Natural killer cell (primary cell): ENCODE results near the gene RNF169. TPM values are rescaled to one million over a fixed set of nuclear protein-coding genes. Genes with fewer than 3 reads are reported as not detected.
"Not testable (repeated sequence)": the region's sequence is repeated elsewhere in the genome, so short reads cannot be mapped to it uniquely, and the experiment has no call there.

ENCODE experiments used
- ATAC-seq, 3 donors: fragments of 150-1000 bp in 2 of 3; fragments of 200-7000 bp in 1 of 3; cut with Tn5 transposase; 1 replicate in 1 of 3; 2 replicates in 2 of 3; pipeline ENCODE4 v1.10.0; 2021; ENCODE audit warnings: mild to moderate bottlenecking in 2 of 3, moderate library complexity in 2 of 3
- DNase-seq, 2 donors: peaks; one replicate each; pipeline versions ENCODE4 v3.0.0 to v3.0.0-alpha.2; 2013 to 2021; ENCODE audit warnings: mixed read lengths in 1 of 2
- H3K27ac ChIP-seq: one replicate; pipeline ENCODE4 v1.5.1; 2013; ENCODE audit warnings: mild to moderate bottlenecking, low read length
- H3K27me3 ChIP-seq: one replicate; pipeline ENCODE4 v1.6.1; 2013; ENCODE audit warnings: low read length; ENCODE audit not compliant: control insufficient read depth, insufficient read depth
- H3K36me3 ChIP-seq: one replicate; pipeline ENCODE4 v1.6.1; 2013; ENCODE audit warnings: low read length; ENCODE audit not compliant: control insufficient read depth, insufficient read depth
- H3K4me1 ChIP-seq: one replicate; pipeline ENCODE4 v1.6.1; 2013; ENCODE audit warnings: low read length; ENCODE audit not compliant: control insufficient read depth, insufficient read depth
- H3K4me3 ChIP-seq: one replicate; pipeline ENCODE4 v1.5.1; 2013; ENCODE audit warnings: low read length
- H3K9me3 ChIP-seq: one replicate; pipeline ENCODE4 v1.6.1; 2013; ENCODE audit warnings: low read length; ENCODE audit not compliant: control insufficient read depth, insufficient read depth
- H3K27ac Mint-ChIP-seq, 2 donors: one replicate each; pipeline ENCODE4 v1.8.0; 2022; ENCODE audit warnings: mild to moderate bottlenecking in 2 of 2, mixed read lengths in 2 of 2, moderate library complexity in 1 of 2
- H3K27me3 Mint-ChIP-seq, 2 donors: one replicate each; pipeline ENCODE4 v1.8.0; 2022; ENCODE audit warnings: low read depth in 2 of 2, mixed read lengths in 2 of 2
- H3K36me3 Mint-ChIP-seq: one replicate; pipeline ENCODE4 v1.8.0; 2022; ENCODE audit warnings: mixed read lengths
- H3K4me1 Mint-ChIP-seq, 2 donors: one replicate each; pipeline ENCODE4 v1.8.0; 2022; ENCODE audit warnings: mixed read lengths in 2 of 2
- H3K4me3 Mint-ChIP-seq: one replicate; pipeline ENCODE4 v1.8.0; 2022; ENCODE audit warnings: mild to moderate bottlenecking, moderate library complexity, mixed read lengths
- H3K9me3 Mint-ChIP-seq, 2 donors: one replicate each; pipeline ENCODE4 v1.8.0; 2022; ENCODE audit warnings: mixed read lengths in 2 of 2
- CTCF ChIP-seq: fragments of 200-600 bp; IDR thresholded peaks from one replicate; pipeline ENCODE4 v1.8.0; 2022; ENCODE audit warnings: antibody characterized with exemption
- WGBS: methylation state at CpG from one replicate; pipeline ENCODE4 v1.1.7; 2013; ENCODE audit warnings: missing lambda C conversion rate; ENCODE audit not compliant: insufficient coverage; 5-methylcytosine and 5-hydroxymethylcytosine counted together
- intact Hi-C: fragments of 100-400 bp; cut with micrococcal nuclease; formaldehyde crosslinking; loops from one replicate; pipeline ENCODE4 v1.14.2; 2022
- total RNA-seq, 4 donors: library from RNA; stranded (reverse); fragments of 120-200 nt in 1 of 4; gene quantifications; one replicate each; pipeline versions ENCODE4 v1.2.3 to v1.2.4, GENCODE V29; 2013 to 2022

Gene RNF169
- total RNA-seq, 3 donors from 2014 or later (not counting 1 experiment from before 2014, with no cell fraction given) = 29.1 to 39.8 (median 37.9) TPM

GRCh38 chr11:74822170-74822569 is 73.5 kb downstream of the RNF169 start:
- H3K4me1 Mint-ChIP-seq = peaks cover 57 to 69% of the 10 kb centered on the region in 2 donors
- H3K9me3 Mint-ChIP-seq = peaks cover 0 to 13% of the 10 kb centered on the region in 2 donors
- no peak overlapping the region for H3K4me3 ChIP-seq
- H3K27ac ChIP-seq = no peak overlapping the region
- WGBS = 78% methylated on average over 5 of the region's 5 CpGs
- no peaks in the 10 kb centered on the region for H3K27me3 ChIP-seq
- H3K36me3 Mint-ChIP-seq = peaks cover 34% of the 10 kb centered on the region
- peaks cover 11% of the 10 kb centered on the region for H3K36me3 ChIP-seq
- no peak for TF ChIP-seq CTCF
- H3K9me3 ChIP-seq = peaks cover 10% of the 10 kb centered on the region
- intact Hi-C loops = no loop called here
- H3K27me3 Mint-ChIP-seq = no peaks in the 10 kb centered on the region
- H3K4me1 ChIP-seq = peaks cover 11% of the 10 kb centered on the region
- peak overlapping the region; percentile 77 for H3K4me3 Mint-ChIP-seq
- H3K27ac Mint-ChIP-seq = peak overlapping the region; percentile 74 to 89
- no peak for DNase-seq
- peak in 1 of 3 donors; percentile 18 for ATAC-seq

GRCh38 chr11:74824285-74824982 is 75.8 kb downstream of the RNF169 start:
- no peak overlapping the region for H3K4me3 ChIP-seq
- DNase-seq (no peak), ATAC-seq (no peak)
- no peaks in the 10 kb centered on the region for H3K27me3 ChIP-seq
- Mint-ChIP-seq H3K9me3 (peaks cover 0 to 13% of the 10 kb centered on the region in 2 donors), H3K4me1 (peaks cover 36 to 47% of the 10 kb centered on the region in 2 donors), H3K4me3 (no peak overlapping the region), H3K36me3 (peaks cover 35% of the 10 kb centered on the region), H3K27ac (peak overlapping the region in 1 of 2 donors; percentile 3), H3K27me3 (no peaks in the 10 kb centered on the region)
- 88% methylated on average over 1 of the region's 1 CpG for WGBS
- peaks cover 8% of the 10 kb centered on the region for H3K4me1 ChIP-seq
- peaks cover 7% of the 10 kb centered on the region for H3K36me3 ChIP-seq
- peaks cover 12% of the 10 kb centered on the region for H3K9me3 ChIP-seq
- TF ChIP-seq CTCF = no peak
- intact Hi-C loops = no loop called here
- H3K27ac ChIP-seq = no peak overlapping the region

- peaks cover 25 to 45% of the 10 kb centered on the region in 2 donors for H3K4me1 Mint-ChIP-seq
- H3K27ac Mint-ChIP-seq, H3K27me3 Mint-ChIP-seq, intact Hi-C loops, H3K4me1 ChIP-seq, H3K4me3 ChIP-seq, DNase-seq, H3K36me3 ChIP-seq, H3K27ac ChIP-seq, H3K4me3 Mint-ChIP-seq, H3K27me3 ChIP-seq, ATAC-seq: not testable (repeated sequence)
- WGBS = 100% methylated on average over 2 of the region's 2 CpGs
- peaks cover 12% of the 10 kb centered on the region for H3K9me3 ChIP-seq
- peaks cover 0 to 13% of the 10 kb centered on the region in 2 donors for H3K9me3 Mint-ChIP-seq
- H3K36me3 Mint-ChIP-seq = peaks cover 42% of the 10 kb centered on the region
These were observed 76.9 kb downstream of the RNF169 start for GRCh38 chr11:74825596-74825995.

GRCh38 chr11:74826901-74827300 is 78.3 kb downstream of the RNF169 start:
- peaks cover 12% of the 10 kb centered on the region for H3K9me3 ChIP-seq
- DNase-seq = no peak
- H3K36me3 ChIP-seq = peaks cover 7% of the 10 kb centered on the region
- TF ChIP-seq CTCF = no peak
- H3K36me3 Mint-ChIP-seq = peaks cover 42% of the 10 kb centered on the region
- H3K4me3 Mint-ChIP-seq = no peak overlapping the region
- ATAC-seq = no peak
- H3K27me3 ChIP-seq = no peaks in the 10 kb centered on the region
- WGBS = 100% methylated on average over 4 of the region's 4 CpGs
- H3K4me1 Mint-ChIP-seq = peaks cover 18 to 32% of the 10 kb centered on the region in 2 donors
- no peaks in the 10 kb centered on the region for H3K27me3 Mint-ChIP-seq
- intact Hi-C loops = no loop called here
- peaks cover 1% of the 10 kb centered on the region for H3K4me1 ChIP-seq
- no peak overlapping the region for H3K27ac ChIP-seq
- H3K27ac Mint-ChIP-seq = no peak overlapping the region
- H3K4me3 ChIP-seq = no peak overlapping the region
- peaks cover 0 to 13% of the 10 kb centered on the region in 2 donors for H3K9me3 Mint-ChIP-seq
